ENCODE data around the gene LDLRAP1.

LDLRAP1 gene

GRCh38 chr1:25536124-25536523 lies 7.3 kb upstream of the LDLRAP1 start:
- Histone ChIP-seq H3K4me2 (no peak overlapping the region), H3K4me1 (ENCODE audit: low read depth, poor library complexity, severe bottlenecking) (no peaks in the 10 kb centered on the region), H3K27ac (no peak overlapping the region), H2AFZ (ENCODE audit: low read depth) (no peak overlapping the region), H3K9ac (no peak overlapping the region), H3K36me3 (ENCODE audit: insufficient read depth) (no peaks in the 10 kb centered on the region), H3K27me3 (ENCODE audit: insufficient read depth, low read depth) (no peaks in the 10 kb centered on the region), H3K4me3 (IDR thresholded peaks at IDR 0.05; ENCODE audit: insufficient read depth, low read depth, low read length) (no peak overlapping the region), H3K79me2 (ENCODE audit: insufficient read depth, low read depth) (no peaks in the 10 kb centered on the region), H4K20me1 (ENCODE audit: insufficient read depth) (no peaks in the 10 kb centered on the region)
- TF ChIP-seq CTCF (conservative IDR thresholded peaks at IDR 0.05; ENCODE audit: low read depth, low read length) = no peak

GRCh38 chr1:25537153-25537831 lies 6.1 kb upstream of the LDLRAP1 start:
- H3K4me3 ChIP-seq (IDR thresholded peaks at IDR 0.05; ENCODE audit: insufficient read depth, low read depth, low read length) = no peak overlapping the region
- no peak for TF ChIP-seq CTCF (conservative IDR thresholded peaks at IDR 0.05; ENCODE audit: low read depth, low read length)
- no peaks in the 10 kb centered on the region for H3K27me3 ChIP-seq (ENCODE audit: insufficient read depth, low read depth)
- H2AFZ ChIP-seq (ENCODE audit: low read depth) = no peak overlapping the region
- H4K20me1 ChIP-seq (ENCODE audit: insufficient read depth) = no peaks in the 10 kb centered on the region
- H3K36me3 ChIP-seq (ENCODE audit: insufficient read depth) = no peaks in the 10 kb centered on the region
- H3K4me2 ChIP-seq = no peak overlapping the region
- H3K27ac ChIP-seq = no peak overlapping the region
- no peaks in the 10 kb centered on the region for H3K4me1 ChIP-seq (ENCODE audit: low read depth, poor library complexity, severe bottlenecking)
- no peak overlapping the region for H3K9ac ChIP-seq
- no peaks in the 10 kb centered on the region for H3K79me2 ChIP-seq (ENCODE audit: insufficient read depth, low read depth)

- Histone ChIP-seq H3K4me1 (ENCODE audit: low read depth, poor library complexity, severe bottlenecking) (peaks cover 5% of the 10 kb centered on the region), H3K36me3 (ENCODE audit: insufficient read depth) (no peaks in the 10 kb centered on the region), H3K4me3 (IDR thresholded peaks at IDR 0.05; ENCODE audit: insufficient read depth, low read depth, low read length) (no peak overlapping the region), H3K79me2 (ENCODE audit: insufficient read depth, low read depth) (no peaks in the 10 kb centered on the region), H4K20me1 (ENCODE audit: insufficient read depth) (no peaks in the 10 kb centered on the region), H3K27me3 (ENCODE audit: insufficient read depth, low read depth) (no peaks in the 10 kb centered on the region), H2AFZ (ENCODE audit: low read depth) (no peak overlapping the region), H3K9ac (no peak overlapping the region), H3K4me2 (no peak overlapping the region), H3K27ac (no peak overlapping the region)
- no peak for TF ChIP-seq CTCF (conservative IDR thresholded peaks at IDR 0.05; ENCODE audit: low read depth, low read length)
These were observed 5.1 kb upstream of the LDLRAP1 start for GRCh38 chr1:25538191-25538767.

- H3K79me2 ChIP-seq (ENCODE audit: insufficient read depth, low read depth) = peaks cover 20% of the 10 kb centered on the region
- H3K27ac ChIP-seq = no peak overlapping the region
These were observed 2.6 kb upstream of the LDLRAP1 start for GRCh38 chr1:25540750-25541342.

More at GRCh38 chr1:25540750-25541342, 2.6 kb upstream of the LDLRAP1 start:
- no peak for TF ChIP-seq CTCF (conservative IDR thresholded peaks at IDR 0.05; ENCODE audit: low read depth, low read length)
- no peaks in the 10 kb centered on the region for H3K36me3 ChIP-seq (ENCODE audit: insufficient read depth)
- no peak overlapping the region for H3K9ac ChIP-seq
- no peaks in the 10 kb centered on the region for H4K20me1 ChIP-seq (ENCODE audit: insufficient read depth)
- H2AFZ ChIP-seq (ENCODE audit: low read depth) = no peak overlapping the region
- H3K27me3 ChIP-seq (ENCODE audit: insufficient read depth, low read depth) = no peaks in the 10 kb centered on the region
- H3K4me1 ChIP-seq (ENCODE audit: low read depth, poor library complexity, severe bottlenecking) = peaks cover 17% of the 10 kb centered on the region
- no peak overlapping the region for H3K4me2 ChIP-seq
- H3K4me3 ChIP-seq (IDR thresholded peaks at IDR 0.05; ENCODE audit: insufficient read depth, low read depth, low read length) = no peak overlapping the region
